ENCODE data around the gene CLCN7. TPM values are rescaled to one million over a fixed set of nuclear protein-coding genes. Genes with fewer than 3 reads are reported as not detected.
A peak's percentile ranks its signal among the peaks of the same experiment; 100 is the strongest.

The CLCN7 gene
- total and polyA plus RNA-seq, 9 of the 15 experiments (the other 6 are each of a cell fraction or from before 2014, with no cell fraction given), result 0.06 to 126 (median 18.7) TPM

GRCh38 chr16:1445518-1446203 is 29.2 kb downstream of the CLCN7 start:
- H3K79me2 ChIP-seq (ENCODE audit: control insufficient read depth, insufficient read depth, low read length), result no peaks in the 10 kb centered on the region
- intact Hi-C loops (cut with micrococcal nuclease), result no loop called here
- ChIA-PET POLR2A (interaction anchor here (0.5 to 1.5 kb wide), 3 partner anchors 13 to 40 kb away, joined by 3 to 8 read pairs (median 3); partner anchors contain the start of gene UQCC4), CTCF (ENCODE audit: low intra/inter-chr PET ratio) (no interaction called here)
- peaks cover 44% of the 10 kb centered on the region; the same call in 1 of the 3 replicates for H3K36me3 ChIP-seq (ENCODE audit: control insufficient read depth, insufficient read depth, low read length)
- in situ Hi-C loops (cut with MboI), result no loop called here
- H2AFZ ChIP-seq (ENCODE audit: low read depth, low read length), result no peak overlapping the region
- no peak overlapping the region for H3K4me2 ChIP-seq (ENCODE audit: insufficient read depth, low read length)
- FAIRE-seq (no peak), ATAC-seq (no peak), DNase-seq (ENCODE audit: extremely low read depth in 1 of 4, low spot score in 3 of 4) (no peak)
- no peaks in the 10 kb centered on the region for H3K9me1 ChIP-seq (ENCODE audit: control insufficient read depth, insufficient read depth, low read length)
- no peak overlapping the region; a peak in 1 of 4 replicates for H3K9ac ChIP-seq (ENCODE audit: insufficient read depth in 1 of 2, low read depth in 2 of 2, low read length in 2 of 2)
- 88% methylated on average over 18 of the region's 25 CpGs for WGBS (ENCODE audit: insufficient coverage, low coverage, missing lambda C conversion rate)
- no peaks in the 10 kb centered on the region for H3K27me3 ChIP-seq (ENCODE audit: control insufficient read depth in 2 of 2, insufficient read depth in 2 of 2, low read length in 2 of 2)
- TSS peak; percentile 64 for BruUV-seq (replicated peaks)
- H3K27ac ChIP-seq (ENCODE audit: extremely low read depth, low read depth, low read length), result no peak overlapping the region
- TF ChIP-seq TCF7 (IDR thresholded peaks at IDR 0.05; ENCODE audit: borderline replicate concordance), result no peak
- TF ChIP-seq ARHGAP35 (IDR thresholded peaks at IDR 0.05; ENCODE audit: partially characterized antibody), result no peak
- TF ChIP-seq ZNF780A (CRISPR knock-in tag; IDR thresholded peaks at IDR 0.05), result no peak
- no peak for TF ChIP-seq ZNF41 (CRISPR knock-in tag; conservative IDR thresholded peaks at IDR 0.05)
- no peak for TF ChIP-seq ZBTB12 (CRISPR knock-in tag; IDR thresholded peaks at IDR 0.05)
- no peak for TF ChIP-seq ZNF318 (IDR thresholded peaks at IDR 0.05; ENCODE audit: borderline replicate concordance in 1 of 2, low read depth in 1 of 2)
- TF ChIP-seq PHB2 (IDR thresholded peaks at IDR 0.05; ENCODE audit: low read depth), result no peak
- TF ChIP-seq ZBTB9 (CRISPR knock-in tag; IDR thresholded peaks at IDR 0.05), result no peak
- TF ChIP-seq SAFB2 (IDR thresholded peaks at IDR 0.05; ENCODE audit: borderline replicate concordance, low read depth, low read length, severe bottlenecking), result no peak
- no peak for TF ChIP-seq CSDE1 (IDR thresholded peaks at IDR 0.05)
- H4K20me1 ChIP-seq (replicated peaks; ENCODE audit: control insufficient read depth, insufficient read depth, low read length), result no peaks in the 10 kb centered on the region
- H3K9me3 ChIP-seq (replicated peaks; ENCODE audit: control insufficient read depth, insufficient read depth, low read depth, low read length), result no peaks in the 10 kb centered on the region
- H3K4me3 ChIP-seq, result no peak overlapping the region
- peaks cover 0 to 57% of the 10 kb centered on the region in 2 experiments; a peak in 2 of 5 replicates for H3K4me1 ChIP-seq (replicated peaks in 1 of 2; ENCODE audit: control insufficient read depth in 2 of 2, insufficient read depth in 2 of 2, low read length in 2 of 2)

All from K562 (cell line).